Central memory CD8-positive, alpha-beta T cell (primary cell): ENCODE results near the gene DNAJB14.

Source experiments
- ATAC-seq: fragments of 150-1000 bp; cut with Tn5 transposase; replicated peaks from 2 replicates; pipeline ENCODE4 v1.10.0; 2022; ENCODE audit warnings: mild to moderate bottlenecking, moderate FRiP score, moderate number of reproducible peaks; ENCODE audit not compliant: poor library complexity, severe bottlenecking; ENCODE audit errors: extremely low read depth
- DNase-seq, 2 donors: peaks; one replicate each; pipeline ENCODE4 v3.0.0; 2021; ENCODE audit warnings: low spot score in 2 of 2
- H3K27ac Mint-ChIP-seq: one replicate; pipeline ENCODE4 v1.8.0; 2022; ENCODE audit warnings: low read depth, mild to moderate bottlenecking, moderate library complexity, mixed read lengths
- H3K27me3 Mint-ChIP-seq: one replicate; pipeline ENCODE4 v1.8.0; 2022; ENCODE audit warnings: mixed read lengths
- H3K36me3 Mint-ChIP-seq: one replicate; pipeline ENCODE4 v1.8.0; 2022; ENCODE audit warnings: mild to moderate bottlenecking, moderate library complexity, mixed read lengths; ENCODE audit not compliant: insufficient read depth
- H3K4me1 Mint-ChIP-seq: one replicate; pipeline ENCODE4 v1.8.0; 2022; ENCODE audit warnings: mixed read lengths
- H3K4me3 Mint-ChIP-seq: one replicate; pipeline ENCODE4 v1.8.0; 2022; ENCODE audit warnings: mild to moderate bottlenecking, moderate library complexity, mixed read lengths
- H3K9me3 Mint-ChIP-seq: one replicate; pipeline ENCODE4 v1.8.0; 2022; ENCODE audit warnings: mixed read lengths

DNAJB14 gene

DNA sequence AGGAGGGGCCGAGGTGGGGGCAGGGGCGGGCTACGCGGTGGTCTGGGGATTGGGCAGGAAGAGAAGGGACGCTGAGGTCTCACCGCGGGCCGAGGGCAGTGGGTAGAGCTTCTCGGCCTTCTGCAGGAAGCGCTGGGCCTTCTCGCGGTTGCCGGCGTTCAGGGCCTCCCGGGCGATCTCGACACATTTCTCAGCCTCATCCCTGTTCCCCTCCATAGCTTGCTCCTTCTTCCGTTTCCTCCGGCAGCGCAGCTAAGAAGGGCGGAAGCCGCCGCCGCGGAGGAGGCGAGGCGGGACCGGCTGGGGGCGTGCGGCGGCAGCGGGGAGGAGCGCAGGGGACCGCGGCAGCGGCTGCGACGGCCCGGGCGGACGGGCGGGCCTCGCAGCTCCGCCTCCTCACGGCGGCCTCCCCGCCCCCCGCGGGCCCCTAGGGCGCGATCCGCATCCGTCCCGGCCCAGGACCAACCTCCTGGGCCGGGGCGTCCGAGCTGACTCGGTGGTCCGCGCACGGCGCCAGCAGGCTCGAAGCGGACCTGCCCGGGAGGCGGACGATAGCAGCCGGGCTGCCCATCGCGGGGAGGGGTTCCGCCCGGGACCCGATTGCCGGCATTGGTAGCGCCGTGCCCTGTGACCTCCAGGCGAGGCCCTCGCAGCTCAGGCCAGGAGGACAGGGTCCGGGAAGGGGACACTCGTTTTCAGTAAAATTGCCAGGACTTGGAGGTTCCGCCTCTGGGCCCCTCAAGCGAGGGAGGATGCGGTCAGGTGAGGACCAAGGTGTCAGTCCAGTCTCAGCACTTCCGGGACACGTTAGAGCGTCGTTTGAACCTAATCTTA lies at the start of gene DNAJB14:
Gene DNAJB14 (minus strand): TSS at position 263 of the 834 bp plus-strand sequence. CDS start 47 bp downstream, at position 216.
- peak; percentile 50 for ATAC-seq
- peaks cover 50% of the 10 kb centered on the region for H3K4me1 Mint-ChIP-seq
- H3K4me3 Mint-ChIP-seq = peak within 1 kb of the TSS; percentile 100
- H3K27me3 Mint-ChIP-seq = no peaks in the 10 kb centered on the region
- peaks cover 27% of the 10 kb centered on the region for H3K36me3 Mint-ChIP-seq
- H3K27ac Mint-ChIP-seq = peak within 1 kb of the TSS; percentile 98
- DNase-seq = peak; percentile 64 to 71
- no peaks in the 10 kb centered on the region for H3K9me3 Mint-ChIP-seq

DNA sequence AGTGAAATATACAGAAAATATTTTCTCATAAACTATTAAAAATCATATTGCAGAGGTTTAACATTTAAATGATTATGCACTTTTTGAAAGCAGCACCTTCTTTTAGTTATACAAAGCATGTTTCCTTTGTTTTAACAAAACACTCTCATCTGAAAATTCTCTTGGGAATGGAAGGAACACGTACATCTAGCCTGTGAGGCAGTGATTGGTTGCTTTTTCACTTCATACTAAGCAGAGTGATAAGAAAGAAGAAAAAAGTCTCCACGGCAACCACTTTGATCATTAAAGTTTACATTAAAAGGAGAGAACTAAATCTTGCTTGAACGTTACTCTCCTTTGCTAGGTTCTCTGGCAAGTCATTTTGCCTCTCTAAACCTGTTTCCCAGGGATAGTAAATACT lies 45.3 kb upstream of the DNAJB14 start:
- no peaks in the 10 kb centered on the region for H3K4me1 Mint-ChIP-seq
- no peaks in the 10 kb centered on the region for H3K9me3 Mint-ChIP-seq
- H3K27me3 Mint-ChIP-seq = no peaks in the 10 kb centered on the region
- no peak overlapping the region for H3K4me3 Mint-ChIP-seq
- no peak for DNase-seq
- H3K27ac Mint-ChIP-seq = no peak overlapping the region
- H3K36me3 Mint-ChIP-seq = peaks cover 3% of the 10 kb centered on the region
- no peak for ATAC-seq

DNA sequence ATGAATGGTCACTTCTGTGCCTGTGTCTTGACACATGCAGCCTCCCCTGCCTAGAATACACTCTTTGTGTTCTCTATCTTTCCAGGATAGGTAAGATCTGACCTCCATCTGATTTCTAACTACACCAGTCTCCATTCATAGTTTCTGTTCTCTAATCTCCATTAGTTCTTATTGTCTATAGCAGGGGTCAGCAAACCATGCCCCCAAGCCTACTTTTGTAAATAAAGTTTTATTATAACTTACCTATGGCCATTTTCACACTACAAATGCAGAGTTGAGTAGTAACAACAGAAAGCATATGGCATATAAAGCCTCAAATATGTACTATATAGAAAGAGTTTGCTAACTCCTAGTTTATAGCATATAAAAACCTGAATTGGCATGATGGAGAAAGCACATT lies 41.3 kb upstream of the DNAJB14 start:
- Mint-ChIP-seq H3K27ac (no peak overlapping the region), H3K36me3 (peaks cover 1% of the 10 kb centered on the region), H3K4me1 (no peaks in the 10 kb centered on the region), H3K27me3 (peaks cover 18% of the 10 kb centered on the region), H3K9me3 (no peaks in the 10 kb centered on the region), H3K4me3 (no peak overlapping the region)
- ATAC-seq (no peak), DNase-seq (no peak)

DNA sequence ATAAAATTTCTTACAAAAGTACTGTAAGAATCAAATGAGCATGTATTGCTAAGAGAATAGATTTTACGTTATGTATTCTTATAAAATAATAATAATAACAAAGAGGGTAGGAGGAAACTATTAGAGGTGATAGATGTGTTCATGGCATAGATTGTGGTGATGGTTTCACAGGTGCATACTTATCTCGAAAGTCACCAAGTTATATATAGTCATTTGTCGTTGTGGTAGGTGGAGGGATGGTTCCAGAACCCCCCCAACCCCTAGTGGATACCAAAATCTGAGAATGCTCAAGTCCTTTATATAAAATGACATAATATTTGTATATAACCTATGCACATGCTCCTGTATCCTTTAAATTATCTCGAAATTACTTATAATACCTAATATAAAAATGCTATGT lies 40.4 kb upstream of the DNAJB14 start:
- H3K4me3 Mint-ChIP-seq = no peak overlapping the region
- H3K27me3 Mint-ChIP-seq = peaks cover 18% of the 10 kb centered on the region
- H3K4me1 Mint-ChIP-seq = no peaks in the 10 kb centered on the region
- no peak overlapping the region for H3K27ac Mint-ChIP-seq
- no peaks in the 10 kb centered on the region for H3K9me3 Mint-ChIP-seq
- H3K36me3 Mint-ChIP-seq = peaks cover 1% of the 10 kb centered on the region
- ATAC-seq = no peak
- DNase-seq = no peak

DNA sequence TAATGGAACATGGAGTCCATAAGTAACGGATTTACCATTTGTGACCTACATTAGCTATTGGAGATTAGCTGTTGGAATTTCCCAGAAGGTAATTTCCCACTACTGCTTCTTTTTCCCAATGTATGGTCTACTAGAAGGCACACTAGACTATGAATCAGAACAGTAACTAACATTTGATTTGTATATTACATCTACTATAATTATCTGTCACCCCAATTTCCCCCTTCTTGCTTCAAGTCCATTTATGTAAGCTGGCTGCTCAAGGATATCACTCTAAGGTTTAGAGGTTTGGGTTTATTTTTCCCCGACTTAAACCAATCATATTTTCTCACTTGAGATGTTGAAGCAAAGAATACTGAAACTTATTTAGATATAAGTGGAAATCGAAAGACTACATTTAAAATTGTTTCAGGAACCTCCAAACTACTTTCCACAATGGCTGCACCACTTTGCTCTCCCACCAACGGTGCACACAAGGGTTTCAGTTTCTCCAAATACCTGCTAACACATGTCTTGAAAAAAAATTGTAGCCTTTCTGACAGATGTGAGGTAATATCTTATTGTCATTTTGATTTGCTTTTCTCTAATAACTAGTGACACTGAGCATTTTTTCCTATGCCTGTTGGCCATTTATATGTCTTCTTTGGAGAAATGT lies 37.0 kb upstream of the DNAJB14 start:
- Mint-ChIP-seq H3K27ac (no peak overlapping the region), H3K4me1 (no peaks in the 10 kb centered on the region), H3K27me3 (peaks cover 18% of the 10 kb centered on the region), H3K9me3 (no peaks in the 10 kb centered on the region), H3K36me3 (no peaks in the 10 kb centered on the region), H3K4me3 (no peak overlapping the region)
- DNase-seq = no peak
- ATAC-seq = no peak

DNA sequence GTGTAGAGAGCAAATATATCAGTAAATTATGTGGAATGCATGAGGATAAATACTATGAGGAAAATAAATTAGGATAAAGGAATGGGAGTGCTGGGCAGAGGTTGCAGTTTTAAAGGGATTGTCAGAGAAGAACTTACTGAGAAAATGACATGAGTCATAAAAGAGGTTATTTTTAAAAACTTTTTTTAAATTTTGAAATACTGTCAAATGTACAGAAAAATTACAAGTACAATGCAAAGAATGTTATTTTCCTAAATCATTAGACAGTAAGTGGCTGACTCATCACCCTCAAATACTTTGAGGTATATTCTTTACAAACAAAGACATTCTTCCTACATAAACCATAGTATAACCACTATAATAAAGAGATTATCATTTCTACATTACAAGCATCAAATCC lies 33.5 kb upstream of the DNAJB14 start:
- Mint-ChIP-seq H3K9me3 (no peaks in the 10 kb centered on the region), H3K36me3 (no peaks in the 10 kb centered on the region), H3K27ac (no peak overlapping the region), H3K27me3 (peaks cover 15% of the 10 kb centered on the region), H3K4me1 (no peaks in the 10 kb centered on the region), H3K4me3 (no peak overlapping the region)
- ATAC-seq (no peak), DNase-seq (no peak)

DNA sequence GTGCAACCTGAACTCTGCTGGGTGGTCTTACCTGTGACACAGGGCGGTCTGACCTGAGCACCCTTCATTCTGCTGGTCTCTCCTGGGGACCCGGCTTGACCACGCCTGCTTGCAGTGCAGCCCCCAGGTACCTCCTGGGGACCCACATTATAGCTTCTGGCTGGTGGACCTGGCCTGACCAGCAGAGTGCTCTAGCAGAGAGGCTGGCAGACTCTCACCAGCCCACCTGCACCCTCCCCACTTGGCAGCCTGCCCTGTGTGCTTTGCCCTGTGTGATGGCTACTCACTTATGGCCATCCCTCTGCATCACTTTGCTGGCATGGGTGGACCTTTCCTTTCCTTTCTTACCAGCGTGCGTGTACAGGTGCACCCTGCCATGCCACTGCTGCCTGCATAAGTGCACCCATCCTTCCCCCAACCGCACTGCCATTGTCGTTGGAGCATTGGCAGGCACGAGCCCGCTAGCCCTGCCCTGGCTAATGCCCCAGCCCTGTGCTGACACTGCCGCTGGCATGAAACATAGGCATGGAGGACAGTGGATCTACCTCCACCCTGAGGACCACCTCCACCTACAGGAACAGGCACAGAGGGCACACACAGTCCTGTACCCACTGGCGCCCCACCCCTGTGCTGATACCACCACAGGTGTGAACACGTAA lies 25.2 kb upstream of the DNAJB14 start:
- H3K36me3 Mint-ChIP-seq = no peaks in the 10 kb centered on the region
- DNase-seq (no peak), ATAC-seq (no peak)
- H3K9me3 Mint-ChIP-seq = no peaks in the 10 kb centered on the region
- no peak overlapping the region for H3K27ac Mint-ChIP-seq
- no peak overlapping the region for H3K4me3 Mint-ChIP-seq
- no peaks in the 10 kb centered on the region for H3K27me3 Mint-ChIP-seq
- H3K4me1 Mint-ChIP-seq = no peaks in the 10 kb centered on the region

DNA sequence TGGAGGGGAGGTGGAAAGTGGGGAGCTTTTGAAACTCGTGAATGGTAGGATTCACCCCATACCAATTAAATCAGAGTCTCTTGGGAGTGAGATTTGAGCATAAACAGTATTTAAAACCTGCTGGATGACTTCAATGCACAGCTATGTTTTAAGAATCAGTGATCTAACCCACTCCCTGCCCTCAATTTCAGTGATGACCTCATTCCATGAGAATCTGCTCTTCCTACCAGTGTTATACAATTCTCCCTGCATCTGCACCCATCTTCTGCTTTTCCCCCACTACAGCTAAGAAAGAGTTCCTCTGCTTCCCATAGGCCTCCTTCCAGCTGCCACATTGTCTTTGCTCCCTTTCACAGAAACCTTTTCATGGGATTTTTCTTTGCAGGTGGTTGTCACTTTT lies 21.9 kb upstream of the DNAJB14 start:
- peaks cover 2% of the 10 kb centered on the region for H3K36me3 Mint-ChIP-seq
- H3K9me3 Mint-ChIP-seq = no peaks in the 10 kb centered on the region
- H3K4me3 Mint-ChIP-seq = no peak overlapping the region
- DNase-seq (no peak), ATAC-seq (no peak)
- peaks cover 19% of the 10 kb centered on the region for H3K4me1 Mint-ChIP-seq
- H3K27ac Mint-ChIP-seq = no peak overlapping the region
- no peaks in the 10 kb centered on the region for H3K27me3 Mint-ChIP-seq

DNA sequence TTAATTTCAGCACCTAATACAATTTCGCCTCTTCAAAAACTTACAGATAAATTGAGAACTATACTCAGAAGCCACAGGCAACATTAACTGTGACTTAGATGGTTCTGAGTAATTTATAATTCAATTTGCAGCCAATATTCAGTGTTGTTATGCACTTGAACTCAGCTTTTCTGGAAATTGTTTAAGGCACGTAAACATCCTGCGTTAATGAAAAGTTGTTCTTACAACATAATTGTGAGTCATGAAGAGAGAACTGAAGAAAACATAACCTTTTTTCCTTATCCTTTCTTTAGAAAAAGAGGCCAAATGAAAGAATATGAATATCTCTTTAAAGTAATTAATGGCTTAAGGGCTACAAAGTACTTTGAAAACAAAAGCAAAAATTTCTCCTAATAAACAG lies 20.3 kb upstream of the DNAJB14 start:
- Mint-ChIP-seq H3K9me3 (no peaks in the 10 kb centered on the region), H3K4me3 (no peak overlapping the region), H3K27me3 (no peaks in the 10 kb centered on the region), H3K27ac (no peak overlapping the region), H3K4me1 (peaks cover 19% of the 10 kb centered on the region), H3K36me3 (peaks cover 2% of the 10 kb centered on the region)
- ATAC-seq (no peak), DNase-seq (no peak)

DNA sequence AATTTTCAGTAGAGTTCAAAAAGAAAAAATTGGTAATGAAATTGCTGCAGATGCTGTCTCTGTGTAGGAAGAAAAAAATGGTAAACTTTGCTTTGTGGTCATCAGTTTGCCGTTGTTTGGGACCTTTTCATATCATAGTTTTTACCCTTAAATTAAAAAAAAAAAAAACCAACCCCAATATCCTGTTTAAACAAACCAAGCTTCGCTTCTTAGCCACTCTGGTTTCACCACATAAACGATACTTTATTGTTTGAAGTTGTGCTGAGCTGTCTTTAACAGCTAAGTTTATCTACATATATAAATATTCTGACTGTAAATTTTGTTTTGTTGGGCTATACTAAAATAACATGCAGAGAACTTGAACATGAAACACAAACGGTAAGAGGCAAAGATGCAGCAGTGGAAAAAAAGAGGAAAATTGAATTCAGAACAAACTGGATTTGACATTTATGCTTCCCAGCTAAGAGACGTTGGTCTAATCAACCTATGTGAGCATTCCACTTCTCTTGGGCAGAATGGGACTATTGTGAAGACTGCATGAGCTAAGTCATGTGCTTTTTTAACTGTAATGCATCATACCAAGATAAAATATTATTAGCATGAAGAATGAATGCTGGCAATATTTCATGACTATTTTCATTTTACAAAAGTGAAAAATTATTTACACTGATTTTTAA lies 19.4 kb upstream of the DNAJB14 start:
- Mint-ChIP-seq H3K4me1 (peaks cover 19% of the 10 kb centered on the region), H3K4me3 (peak overlapping the region; percentile 33), H3K27ac (peak overlapping the region; percentile 82), H3K9me3 (no peaks in the 10 kb centered on the region), H3K27me3 (no peaks in the 10 kb centered on the region), H3K36me3 (peaks cover 2% of the 10 kb centered on the region)
- DNase-seq (no peak), ATAC-seq (peak; percentile 92)

DNA sequence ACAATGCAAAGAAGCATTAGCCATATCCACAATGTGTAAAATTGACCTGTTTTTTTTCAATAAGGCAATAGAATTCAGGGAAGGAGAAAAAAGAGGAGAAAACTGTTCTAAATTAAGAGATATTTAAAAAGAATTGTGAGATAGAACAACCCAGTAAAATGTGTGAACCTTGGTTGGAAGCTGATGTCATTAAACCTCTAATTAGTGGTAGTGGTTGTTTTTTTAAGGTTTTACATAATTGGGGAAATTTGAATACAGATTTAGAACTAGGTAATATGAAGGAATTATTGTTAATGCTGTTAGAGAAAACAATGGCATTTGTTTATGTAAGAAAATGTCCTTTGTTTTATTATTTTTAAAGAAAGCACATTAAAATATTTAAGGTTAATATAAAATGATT lies 18.8 kb upstream of the DNAJB14 start:
- peak overlapping the region; percentile 50 for H3K4me3 Mint-ChIP-seq
- peaks cover 2% of the 10 kb centered on the region for H3K36me3 Mint-ChIP-seq
- peaks cover 19% of the 10 kb centered on the region for H3K4me1 Mint-ChIP-seq
- no peaks in the 10 kb centered on the region for H3K27me3 Mint-ChIP-seq
- DNase-seq (no peak), ATAC-seq (peak; percentile 63)
- H3K9me3 Mint-ChIP-seq = no peaks in the 10 kb centered on the region
- peak overlapping the region; percentile 82 for H3K27ac Mint-ChIP-seq

DNA sequence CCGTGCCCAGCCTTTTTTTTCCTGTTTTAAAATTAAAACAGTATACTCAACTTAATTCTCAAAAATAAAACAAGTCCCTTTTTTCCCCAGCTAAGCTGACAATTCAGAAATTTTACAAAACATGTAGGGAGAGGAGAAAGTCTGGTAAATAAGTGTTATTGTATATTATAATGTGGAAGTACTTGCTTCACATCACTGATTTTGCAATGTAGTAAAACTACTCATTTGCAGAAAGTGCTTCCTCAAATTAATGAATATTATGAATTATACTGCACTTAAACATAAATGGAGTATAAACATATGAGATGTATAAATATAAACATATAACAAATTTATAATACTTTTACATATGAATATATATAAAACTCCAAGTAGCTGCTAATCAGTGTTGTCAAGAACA lies 15.3 kb upstream of the DNAJB14 start:
- H3K36me3 Mint-ChIP-seq = peaks cover 2% of the 10 kb centered on the region
- H3K27ac Mint-ChIP-seq = no peak overlapping the region
- ATAC-seq = no peak
- H3K27me3 Mint-ChIP-seq = no peaks in the 10 kb centered on the region
- H3K9me3 Mint-ChIP-seq = peaks cover 6% of the 10 kb centered on the region
- no peak for DNase-seq
- no peak overlapping the region for H3K4me3 Mint-ChIP-seq
- peaks cover 19% of the 10 kb centered on the region for H3K4me1 Mint-ChIP-seq
